GM18526 (cell line): Measurements from ENCODE around the gene LARGE2.

ENCODE experiments used
- POLR2A ChIP-seq: IDR thresholded peaks from 3 replicates; pipeline ENCODE4 v1.6.1; 2011; ENCODE audit not compliant: insufficient read length; ENCODE audit errors: extremely low read depth

The LARGE2 gene

DNA sequence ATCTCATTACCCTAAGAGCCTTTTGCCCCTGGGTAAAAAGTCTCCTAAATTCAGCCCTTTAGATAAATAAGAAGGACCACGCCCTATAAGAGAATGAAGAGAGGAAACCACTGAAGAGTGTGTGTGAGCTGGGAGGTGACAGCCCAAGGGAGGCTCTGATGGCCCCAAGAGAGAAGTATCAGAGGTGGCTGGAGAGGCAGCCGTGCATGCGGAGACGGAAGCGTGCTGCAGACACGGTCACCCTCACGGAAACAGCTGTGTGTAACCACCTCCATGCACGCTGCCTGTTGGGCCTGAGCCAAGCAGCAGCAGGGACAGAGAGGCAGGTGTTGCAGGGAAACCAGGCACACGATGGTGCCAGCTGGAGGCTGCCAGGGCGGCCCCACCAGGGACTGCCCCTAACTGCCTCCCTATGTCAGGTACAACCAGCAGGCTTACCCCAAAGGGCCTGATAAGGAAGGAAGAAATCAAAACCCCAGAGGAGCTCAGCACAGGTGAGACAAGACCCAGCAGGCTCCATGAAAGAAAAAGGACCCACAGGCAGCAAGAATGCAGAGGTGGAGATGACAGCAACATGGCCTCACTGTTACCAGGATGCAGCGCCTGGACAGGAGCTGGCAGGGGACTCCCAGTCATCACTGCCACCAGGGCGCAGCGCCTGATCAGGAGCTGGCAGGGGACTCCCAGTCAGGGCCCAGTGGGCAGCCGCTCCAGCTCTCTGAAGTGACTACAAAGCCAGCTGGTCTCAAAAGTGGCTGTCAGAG is 7.8 kb downstream of the LARGE2 start:
- no peak for TF ChIP-seq POLR2A

DNA sequence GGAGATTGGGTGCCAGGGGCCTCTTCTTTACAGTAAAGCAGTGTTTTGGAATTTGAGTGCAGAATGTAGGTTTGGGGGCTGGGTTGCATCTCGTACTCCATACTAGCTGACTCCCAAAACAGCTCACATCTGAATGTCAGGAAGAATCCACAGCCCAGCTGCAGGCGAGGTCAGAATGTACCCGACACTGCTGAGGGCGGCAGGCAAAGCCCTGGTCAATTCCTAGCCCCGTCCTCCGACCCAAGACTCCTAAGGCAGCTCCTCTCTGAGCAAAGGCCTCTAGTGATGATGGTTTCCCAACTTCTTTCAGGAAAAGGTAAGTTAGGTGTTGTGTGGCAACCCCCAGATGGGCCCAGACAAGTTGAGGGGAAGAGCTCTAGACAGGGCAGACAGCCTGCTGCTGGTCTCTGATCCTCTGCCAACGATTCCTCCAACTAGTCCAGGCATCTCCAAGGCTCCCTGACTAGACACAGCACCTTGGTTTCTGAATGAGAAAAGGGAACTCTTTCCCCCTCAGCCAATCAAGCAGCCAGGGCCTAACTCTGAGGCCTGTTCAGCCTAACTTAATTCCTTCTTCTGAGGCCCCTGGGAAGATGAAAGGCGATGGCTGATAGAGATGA is 8.6 kb downstream of the LARGE2 start:
- no peak for TF ChIP-seq POLR2A

DNA sequence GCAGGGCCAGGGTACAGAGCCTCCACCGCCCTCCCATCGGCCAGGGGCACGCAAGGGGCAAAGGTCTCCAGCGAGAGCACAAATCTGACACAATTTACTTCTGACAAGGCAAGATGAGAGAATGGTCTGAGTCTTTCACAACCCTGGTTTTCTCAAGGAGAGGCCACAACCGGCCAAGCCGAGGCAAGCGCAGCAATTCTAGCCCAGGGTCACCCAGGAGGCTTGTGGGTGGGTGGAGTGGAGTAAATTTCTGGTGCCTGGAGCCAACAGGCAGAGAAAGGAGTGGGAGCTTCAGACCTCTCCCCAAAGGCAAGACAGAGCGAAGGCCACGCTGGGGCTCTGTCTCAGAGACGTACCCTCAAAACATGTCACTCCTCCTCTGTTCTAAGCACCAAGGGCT is 9.3 kb downstream of the LARGE2 start:
- TF ChIP-seq POLR2A, result no peak

DNA sequence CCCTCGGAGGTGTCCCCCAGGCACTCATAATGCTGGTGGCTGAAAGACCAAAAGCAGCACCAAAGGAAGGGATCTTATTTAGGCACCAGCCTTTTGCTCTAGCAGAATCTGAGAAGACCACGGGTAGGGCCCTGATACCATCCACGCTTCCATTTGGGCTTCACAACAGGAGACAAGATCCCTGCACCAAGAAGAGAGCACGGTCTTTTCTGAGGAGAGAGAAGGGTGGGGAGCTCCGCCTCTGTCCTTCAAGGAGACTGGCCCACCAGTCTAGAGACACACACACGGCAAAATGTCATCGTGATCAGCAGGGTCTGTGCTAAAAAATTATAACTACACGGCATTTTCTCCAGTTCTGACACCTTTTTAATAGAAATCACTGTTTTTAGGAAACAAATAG is 9.8 kb downstream of the LARGE2 start:
- no peak for TF ChIP-seq POLR2A

DNA sequence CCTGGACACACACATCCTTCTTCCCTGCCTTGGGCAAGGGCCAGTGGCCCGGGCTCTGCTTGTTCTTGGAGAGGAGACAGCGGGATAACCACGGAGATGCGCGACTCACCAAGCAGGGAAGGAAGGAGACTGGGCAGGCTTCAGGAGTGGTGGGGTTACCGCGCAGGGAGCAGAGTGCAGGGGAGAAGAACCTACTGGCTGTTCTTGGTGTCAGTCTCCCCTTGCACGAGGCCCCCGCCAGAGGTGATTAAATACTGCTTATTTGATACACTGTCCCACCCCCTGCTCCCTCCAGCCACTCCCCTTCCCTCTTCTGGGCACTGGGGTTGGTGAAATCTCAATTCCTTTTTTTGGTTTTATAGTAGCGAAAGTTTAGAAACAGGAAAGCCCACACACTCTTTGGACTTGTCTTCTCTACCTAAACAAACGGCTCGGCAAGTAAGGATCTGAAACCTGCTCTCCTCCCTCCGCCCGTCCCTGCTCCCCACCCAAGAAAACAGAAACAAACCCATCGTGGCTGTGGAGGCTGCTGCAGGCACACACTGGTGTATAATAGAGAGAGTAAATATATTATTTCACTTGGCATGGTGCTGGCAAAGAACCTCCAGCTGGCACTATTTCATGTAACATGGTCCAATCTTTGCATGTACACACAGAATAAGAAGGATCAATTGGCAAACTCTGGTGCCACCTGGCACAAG is 10.8 kb downstream of the LARGE2 start:
- TF ChIP-seq POLR2A, result no peak

DNA sequence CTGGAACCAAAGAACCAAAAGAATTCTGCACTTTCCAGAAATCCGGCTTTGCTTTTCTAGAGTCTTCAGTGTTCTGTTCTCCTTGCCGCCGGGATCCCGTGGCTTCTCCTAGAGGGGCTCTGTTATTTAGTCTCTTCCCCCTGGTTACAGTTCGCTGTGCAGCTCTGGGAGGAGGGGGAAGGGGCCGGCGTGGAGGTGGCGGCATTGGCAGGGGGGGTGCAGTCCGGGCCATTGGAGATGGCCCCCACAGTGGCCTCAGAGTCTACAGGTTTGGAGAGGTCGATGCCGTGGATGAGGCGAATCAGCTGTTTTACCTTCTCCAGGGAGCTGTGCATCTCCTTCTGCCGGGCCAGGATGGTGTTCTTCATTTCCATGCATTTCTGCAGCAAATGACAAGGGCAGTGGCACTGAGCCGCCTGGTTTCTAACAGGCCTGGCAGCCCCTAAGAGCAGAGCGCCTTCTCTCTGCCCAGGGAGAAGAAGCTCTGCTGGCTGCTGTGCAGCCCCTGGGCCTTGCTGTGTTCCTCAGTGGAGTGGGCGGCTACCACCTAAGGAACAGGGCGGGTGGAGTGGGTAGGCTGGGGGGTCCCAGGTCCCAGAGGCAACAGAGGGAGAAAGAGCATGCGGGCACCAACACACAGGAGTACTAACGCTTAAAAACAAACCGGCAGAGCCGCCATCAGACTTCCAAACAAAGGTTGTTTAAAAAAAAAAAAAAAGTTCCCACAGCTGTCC is 11.6 kb downstream of the LARGE2 start:
- no peak for TF ChIP-seq POLR2A

DNA sequence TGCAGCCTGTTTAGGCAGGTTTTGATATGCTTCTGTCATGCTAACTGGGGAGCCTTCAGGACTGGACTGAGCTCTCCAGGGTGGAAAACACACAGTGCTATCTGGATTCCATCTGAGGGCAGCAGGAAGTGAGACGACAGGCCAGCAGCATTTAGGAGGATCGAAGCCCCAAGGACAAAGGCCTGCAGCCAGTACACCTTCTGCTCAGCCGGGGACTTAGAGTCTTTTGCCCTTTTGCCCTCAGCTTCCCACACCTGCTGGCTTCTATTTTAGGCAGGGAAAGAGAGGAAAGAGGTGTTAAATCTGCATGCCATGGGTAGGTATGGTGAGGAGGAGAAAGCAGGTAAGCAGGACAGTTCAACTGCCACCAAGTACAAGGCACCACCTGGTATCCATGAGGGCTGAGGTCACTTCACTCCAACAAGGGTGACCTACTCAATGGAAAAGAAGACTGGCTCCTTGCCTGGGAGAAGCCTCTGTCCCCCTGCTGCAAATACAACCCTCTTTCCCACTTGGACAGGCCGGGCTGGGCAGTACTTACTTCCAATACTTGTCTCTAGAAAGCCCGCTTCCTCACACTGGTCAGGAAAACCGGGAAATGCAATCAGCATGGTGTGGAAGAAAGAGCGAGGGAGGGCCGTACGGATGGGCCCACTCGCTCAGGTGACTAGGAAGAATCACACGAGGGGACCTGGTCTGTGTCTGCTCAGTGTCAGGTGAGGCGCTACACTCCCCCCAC is 12.3 kb downstream of the LARGE2 start:
- no peak for TF ChIP-seq POLR2A

DNA sequence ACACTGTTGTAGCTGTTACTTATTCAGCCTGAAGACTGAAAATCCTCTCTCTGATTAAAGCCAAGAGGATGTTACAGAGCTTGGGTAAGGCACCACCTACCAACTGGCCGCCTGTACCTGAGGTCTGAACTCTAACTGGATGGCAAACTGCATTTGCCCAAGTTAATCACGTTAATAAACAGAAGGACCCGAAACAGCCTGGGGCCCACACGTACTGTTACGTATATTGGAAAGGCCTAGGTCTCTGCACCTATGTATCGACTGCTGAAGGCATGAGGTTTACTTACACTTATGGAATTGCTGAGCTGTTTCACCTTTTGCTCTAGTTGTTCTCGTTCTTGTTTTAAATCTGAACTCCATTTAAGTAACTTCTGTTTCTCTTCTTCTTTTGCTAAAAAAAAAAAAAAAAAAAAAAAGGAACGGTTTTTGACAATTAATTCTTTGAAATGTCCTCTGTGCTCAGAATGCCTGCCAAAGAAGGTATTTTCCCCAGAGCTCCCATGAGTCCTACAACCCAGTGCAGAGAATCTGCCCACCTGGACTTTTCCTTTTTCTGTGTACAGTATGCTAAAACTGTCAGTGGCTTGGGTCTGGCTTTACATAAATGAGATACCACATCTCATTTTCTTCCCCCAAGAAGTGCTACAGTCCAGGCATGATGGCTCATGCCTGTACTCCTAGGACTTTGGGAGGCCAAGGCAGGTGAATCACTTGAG is 13.1 kb downstream of the LARGE2 start:
- TF ChIP-seq POLR2A, result no peak

DNA sequence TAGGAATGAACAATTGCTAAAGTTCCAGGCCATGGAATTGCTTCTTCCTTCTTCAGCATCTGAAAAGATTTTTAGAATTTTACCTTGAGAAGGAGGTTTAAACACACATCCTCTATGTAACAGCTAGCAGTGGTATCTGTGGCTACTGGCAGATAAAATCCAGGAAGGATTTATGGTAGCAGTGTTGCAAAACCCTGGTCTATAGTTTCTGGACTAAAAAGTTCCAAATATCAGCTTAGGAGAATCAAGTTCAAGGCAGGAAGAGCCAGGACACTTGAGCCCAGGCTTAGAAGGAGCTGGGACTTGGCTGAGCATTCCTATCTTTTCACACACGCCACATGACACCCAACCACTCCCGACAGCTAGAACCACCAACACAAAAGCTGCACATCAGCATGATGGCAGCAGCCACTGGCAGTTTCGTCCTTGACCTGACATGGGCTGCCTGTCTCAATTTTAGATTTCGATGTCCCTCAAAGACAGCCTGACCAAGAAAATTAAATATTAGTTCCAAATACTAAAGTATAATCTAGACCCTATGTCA is 14.1 kb downstream of the LARGE2 start:
- TF ChIP-seq POLR2A, result no peak

DNA sequence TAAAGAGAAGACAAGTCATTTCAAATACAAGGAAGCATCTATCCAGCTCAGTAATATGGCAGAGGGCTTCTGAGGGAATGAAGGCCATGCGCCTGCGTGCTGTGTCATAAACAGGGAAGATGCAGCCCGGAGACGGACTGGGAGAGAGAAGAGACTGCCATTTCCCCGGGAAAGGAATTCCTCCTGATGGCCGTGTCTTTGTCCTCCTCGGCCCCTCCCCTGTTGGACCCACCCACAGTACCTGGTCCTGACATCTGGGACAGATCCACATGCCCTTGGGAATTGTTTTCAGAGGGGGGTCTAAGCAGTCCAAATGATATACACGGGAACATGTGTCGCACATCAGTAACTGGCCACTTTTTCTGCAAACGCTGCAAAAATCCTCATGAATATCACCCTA is 15.5 kb downstream of the LARGE2 start:
- no peak for TF ChIP-seq POLR2A

DNA sequence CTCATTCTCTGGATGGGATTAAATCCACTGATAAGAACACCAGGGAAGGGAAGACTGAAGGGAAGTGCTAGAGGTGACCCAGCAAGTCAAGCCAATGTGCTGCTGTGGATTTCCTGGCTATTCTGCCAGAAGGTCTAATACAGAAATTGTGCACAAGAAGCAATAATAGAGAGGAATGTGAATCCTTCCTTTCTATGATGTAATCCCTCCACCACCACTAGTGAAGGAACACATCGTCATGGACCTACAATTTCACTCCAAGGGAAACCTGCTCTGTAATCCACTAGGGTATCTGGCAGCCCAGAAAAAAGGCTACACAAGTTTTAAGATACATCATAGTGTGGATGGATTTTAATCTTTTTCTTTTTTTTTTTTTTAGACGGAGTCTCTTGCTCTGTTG is 17.4 kb downstream of the LARGE2 start:
- TF ChIP-seq POLR2A, result no peak

DNA sequence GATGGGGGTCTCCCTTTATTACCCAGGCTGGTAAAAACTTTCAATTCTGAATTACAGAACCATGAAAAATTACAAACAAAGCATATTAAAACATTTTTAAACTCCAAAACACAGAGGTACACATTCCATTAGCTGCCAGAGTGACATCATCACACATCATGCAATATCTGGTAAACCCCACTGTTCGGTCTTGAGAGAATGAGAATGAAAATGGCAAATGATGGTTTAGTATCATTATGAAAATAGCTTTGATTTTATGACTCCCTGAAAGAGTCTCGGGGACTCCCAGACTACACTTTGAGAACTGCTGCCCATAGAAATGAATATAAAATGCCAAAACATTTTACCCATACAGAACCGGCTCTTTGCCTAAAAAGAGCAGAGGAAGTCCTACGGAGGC is 18.8 kb downstream of the LARGE2 start:
- TF ChIP-seq POLR2A, result no peak

DNA sequence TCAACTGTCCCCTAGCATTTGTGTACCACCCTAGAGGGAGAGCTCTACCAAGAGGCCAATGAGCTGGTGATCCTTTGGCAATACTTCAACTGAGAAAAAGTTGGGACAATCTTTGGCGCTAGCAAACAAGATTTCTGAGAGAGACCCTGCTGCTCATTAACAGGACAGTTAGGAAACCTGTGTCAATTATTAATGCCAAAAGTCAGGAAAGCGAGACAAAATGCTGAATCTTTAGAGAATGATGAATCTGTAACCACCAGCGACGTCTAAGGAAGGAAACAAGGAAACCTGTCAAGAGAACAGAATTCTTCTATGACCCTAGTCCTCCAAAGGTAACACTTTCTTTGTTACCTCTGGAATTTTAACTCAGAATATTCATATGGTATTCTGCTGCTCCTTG is 19.9 kb downstream of the LARGE2 start:
- TF ChIP-seq POLR2A, result no peak

DNA sequence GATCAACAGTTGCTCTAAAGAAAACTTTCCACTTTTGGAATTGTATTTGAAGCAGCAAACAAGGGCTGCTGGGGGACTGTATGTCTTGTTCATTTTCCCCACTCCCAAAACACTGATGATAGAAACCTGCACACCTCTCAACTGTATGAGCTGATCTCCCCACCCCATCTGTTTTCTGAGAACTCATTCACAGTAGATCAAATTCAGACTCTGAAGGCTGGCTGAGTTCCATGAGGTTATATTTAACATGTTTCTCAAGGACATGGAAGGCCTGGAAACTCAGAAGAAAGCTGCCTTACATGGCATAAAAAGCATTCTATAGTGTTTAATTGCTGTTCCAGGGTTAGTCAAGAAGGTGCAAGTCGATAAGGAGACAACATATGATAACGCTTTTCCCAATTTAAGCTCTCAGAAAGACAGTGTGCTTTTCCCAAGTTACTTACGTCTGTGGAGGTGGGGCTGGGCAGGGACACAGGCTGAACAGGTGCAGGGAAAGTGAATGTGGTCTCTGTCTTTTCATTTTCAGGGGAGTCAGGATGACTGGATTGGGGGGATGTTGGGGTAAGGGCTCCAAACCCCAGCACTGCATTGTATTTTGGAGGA is 23.0 kb downstream of the LARGE2 start:
- no peak for TF ChIP-seq POLR2A
